GM19372 (cell line): ENCODE results near the gene FAU.
"Not testable (repeated sequence)": the region's sequence is repeated elsewhere in the genome, so short reads cannot be mapped to it uniquely, and the experiment has no call there.

Experiments
- ATAC-seq: cut with Tn5 transposase; IDR thresholded peaks from one replicate; pipeline ENCODE4 v1.9.1; 2021; ENCODE audit warnings: mild to moderate bottlenecking, low read depth, moderate library complexity; ENCODE audit not compliant: unreplicated experiment

FAU gene

GRCh38 chr11:65121865-65122696 lies at the start of gene FAU, which contains the start of gene MRPL49:
TSS of gene FAU (minus strand) at chr11:65122134. CDS start at chr11:65121813, 321 bp downstream.
TSS of gene MRPL49 (plus strand) at chr11:65122321. CDS start at chr11:65122347, 26 bp downstream.
- peak; percentile 58 for ATAC-seq

- ATAC-seq = no peak
These were observed 48.2 kb upstream of the FAU start, which contains the start of gene SPDYC for GRCh38 chr11:65170058-65170534. TSS of gene SPDYC (plus strand) at chr11:65170233. CDS start at chr11:65171358, 1,125 bp downstream.

- no peak for ATAC-seq
These were observed 47.3 kb upstream of the FAU start for GRCh38 chr11:65169164-65169641.

- ATAC-seq = no peak
These were observed 45.7 kb upstream of the FAU start for GRCh38 chr11:65167656-65168055.

GRCh38 chr11:65166893-65167292 lies 45.0 kb upstream of the FAU start:
- no peak for ATAC-seq

GRCh38 chr11:65165410-65166317 lies 43.7 kb upstream of the FAU start:
- ATAC-seq = no peak

- no peak for ATAC-seq
These were observed 41.8 kb upstream of the FAU start for GRCh38 chr11:65163684-65164083.

- ATAC-seq = no peak
These were observed 38.7 kb upstream of the FAU start for GRCh38 chr11:65160643-65161042.

- no peak for ATAC-seq
These were observed 37.1 kb upstream of the FAU start for GRCh38 chr11:65159012-65159411.

- no peak for ATAC-seq
These were observed 35.4 kb upstream of the FAU start for GRCh38 chr11:65157336-65157735.

GRCh38 chr11:65156926-65157325 lies 35.0 kb upstream of the FAU start:
- no peak for ATAC-seq

- ATAC-seq = no peak
These were observed 34.3 kb upstream of the FAU start for GRCh38 chr11:65156256-65156655.

- no peak for ATAC-seq
These were observed 30.2 kb upstream of the FAU start for GRCh38 chr11:65152122-65152521.

GRCh38 chr11:65151331-65151899 lies 29.5 kb upstream of the FAU start:
- ATAC-seq = no peak

- ATAC-seq = no peak
These were observed 28.8 kb upstream of the FAU start for GRCh38 chr11:65150509-65151299.

- ATAC-seq = not testable (repeated sequence)
These were observed 28.2 kb upstream of the FAU start for GRCh38 chr11:65150131-65150508.

GRCh38 chr11:65148657-65149056 lies 26.7 kb upstream of the FAU start:
- ATAC-seq = no peak

- no peak for ATAC-seq
These were observed 25.6 kb upstream of the FAU start for GRCh38 chr11:65147352-65148075.

- no peak for ATAC-seq
These were observed 20.1 kb upstream of the FAU start for GRCh38 chr11:65141896-65142494.
